OCI-LY7 (cell line): ENCODE measurements around the gene MEST.
"Not testable (repeated sequence)": the region's sequence is repeated elsewhere in the genome, so short reads cannot be mapped to it uniquely, and the experiment has no call there.

Experiments
- CTCF ChIP-seq: fragments of 200-600 bp; sonication (generic); conservative IDR thresholded peaks from 2 replicates; pipeline ENCODE4 v1.5.1; 2014; ENCODE audit warnings: mild to moderate bottlenecking, antibody characterized with exemption, low read length, moderate library complexity, mixed read lengths
- EZH2phosphoT487 ChIP-seq: fragments of 200-600 bp; sonication (generic); IDR thresholded peaks from 2 replicates; pipeline ENCODE4 v1.6.1; 2018; ENCODE audit warnings: low read depth, borderline replicate concordance, mild to moderate bottlenecking, mixed run types, antibody characterized with exemption, low read length, moderate library complexity, mixed read lengths

GRCh38 chr7:130542297-130542696, 50.4 kb downstream of the MEST start:
- TF ChIP-seq EZH2phosphoT487, CTCF: not testable (repeated sequence)
